ENCODE results near the gene CSGALNACT2.

DNA sequence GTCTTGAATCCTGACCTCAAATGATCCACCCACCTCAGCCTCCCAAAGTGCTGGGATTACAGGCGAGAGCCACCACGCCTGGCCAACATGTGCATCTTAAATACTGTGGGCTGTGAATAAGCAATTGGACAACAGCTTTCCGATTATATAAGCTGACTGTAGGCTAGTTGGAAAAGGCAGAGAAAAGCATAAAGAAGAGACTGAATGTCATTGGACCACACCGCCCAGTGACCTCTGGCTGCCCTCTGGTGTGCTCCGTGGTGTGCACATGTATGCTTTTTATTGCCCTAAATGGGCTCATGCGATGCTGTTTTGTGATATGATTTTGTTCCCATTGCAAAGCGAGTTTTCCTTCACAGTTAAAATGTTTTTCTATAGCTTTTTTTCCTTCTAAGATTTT lies 15.4 kb upstream of the CSGALNACT2 start:
- TF ChIP-seq FOXM1 (IDR thresholded peaks at IDR 0.05; ENCODE audit: low read depth) (no peak), POLR2AphosphoS5 (IDR thresholded peaks at IDR 0.05; ENCODE audit: low read depth, low read length) (no peak), GABPA (IDR thresholded peaks at IDR 0.05; ENCODE audit: low read depth) (no peak), YY1 (IDR thresholded peaks at IDR 0.05; ENCODE audit: low read depth) (no peak), NRF1 (IDR thresholded peaks at IDR 0.05; ENCODE audit: low read depth, low read length) (no peak), RAD21 (IDR thresholded peaks at IDR 0.05; ENCODE audit: low read length) (no peak), RFX5 (IDR thresholded peaks at IDR 0.05; ENCODE audit: low read length) (no peak), SMC3 (IDR thresholded peaks at IDR 0.05; ENCODE audit: low read depth, low read length) (no peak)
- TF ChIP-seq, protein P1, sequence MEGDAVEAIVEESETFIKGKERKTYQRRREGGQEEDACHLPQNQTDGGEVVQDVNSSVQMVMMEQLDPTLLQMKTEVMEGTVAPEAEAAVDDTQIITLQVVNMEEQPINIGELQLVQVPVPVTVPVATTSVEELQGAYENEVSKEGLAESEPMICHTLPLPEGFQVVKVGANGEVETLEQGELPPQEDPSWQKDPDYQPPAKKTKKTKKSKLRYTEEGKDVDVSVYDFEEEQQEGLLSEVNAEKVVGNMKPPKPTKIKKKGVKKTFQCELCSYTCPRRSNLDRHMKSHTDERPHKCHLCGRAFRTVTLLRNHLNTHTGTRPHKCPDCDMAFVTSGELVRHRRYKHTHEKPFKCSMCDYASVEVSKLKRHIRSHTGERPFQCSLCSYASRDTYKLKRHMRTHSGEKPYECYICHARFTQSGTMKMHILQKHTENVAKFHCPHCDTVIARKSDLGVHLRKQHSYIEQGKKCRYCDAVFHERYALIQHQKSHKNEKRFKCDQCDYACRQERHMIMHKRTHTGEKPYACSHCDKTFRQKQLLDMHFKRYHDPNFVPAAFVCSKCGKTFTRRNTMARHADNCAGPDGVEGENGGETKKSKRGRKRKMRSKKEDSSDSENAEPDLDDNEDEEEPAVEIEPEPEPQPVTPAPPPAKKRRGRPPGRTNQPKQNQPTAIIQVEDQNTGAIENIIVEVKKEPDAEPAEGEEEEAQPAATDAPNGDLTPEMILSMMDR (IDR thresholded peaks at IDR 0.05), result no peak
- TF ChIP-seq, protein P2, sequence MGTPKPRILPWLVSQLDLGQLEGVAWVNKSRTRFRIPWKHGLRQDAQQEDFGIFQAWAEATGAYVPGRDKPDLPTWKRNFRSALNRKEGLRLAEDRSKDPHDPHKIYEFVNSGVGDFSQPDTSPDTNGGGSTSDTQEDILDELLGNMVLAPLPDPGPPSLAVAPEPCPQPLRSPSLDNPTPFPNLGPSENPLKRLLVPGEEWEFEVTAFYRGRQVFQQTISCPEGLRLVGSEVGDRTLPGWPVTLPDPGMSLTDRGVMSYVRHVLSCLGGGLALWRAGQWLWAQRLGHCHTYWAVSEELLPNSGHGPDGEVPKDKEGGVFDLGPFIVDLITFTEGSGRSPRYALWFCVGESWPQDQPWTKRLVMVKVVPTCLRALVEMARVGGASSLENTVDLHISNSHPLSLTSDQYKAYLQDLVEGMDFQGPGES (IDR thresholded peaks at IDR 0.05; ENCODE audit: low read depth, low read length), result no peak
- TF ChIP-seq, protein P3, sequence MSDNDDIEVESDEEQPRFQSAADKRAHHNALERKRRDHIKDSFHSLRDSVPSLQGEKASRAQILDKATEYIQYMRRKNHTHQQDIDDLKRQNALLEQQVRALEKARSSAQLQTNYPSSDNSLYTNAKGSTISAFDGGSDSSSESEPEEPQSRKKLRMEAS (IDR thresholded peaks at IDR 0.05; ENCODE audit: low read depth), result no peak

Measured in SK-N-SH (cell line).